Left forelimb (tissue), 1 donor: Measurements from ENCODE around the gene ACSS1.
A peak's percentile ranks its signal among the peaks of the same experiment; 100 is the strongest.

ENCODE experiments used
- DNase-seq: peaks from one replicate; pipeline ENCODE4 v3.0.0-alpha.2; 2018; ENCODE audit warnings: low spot score

The ACSS1 gene

DNA sequence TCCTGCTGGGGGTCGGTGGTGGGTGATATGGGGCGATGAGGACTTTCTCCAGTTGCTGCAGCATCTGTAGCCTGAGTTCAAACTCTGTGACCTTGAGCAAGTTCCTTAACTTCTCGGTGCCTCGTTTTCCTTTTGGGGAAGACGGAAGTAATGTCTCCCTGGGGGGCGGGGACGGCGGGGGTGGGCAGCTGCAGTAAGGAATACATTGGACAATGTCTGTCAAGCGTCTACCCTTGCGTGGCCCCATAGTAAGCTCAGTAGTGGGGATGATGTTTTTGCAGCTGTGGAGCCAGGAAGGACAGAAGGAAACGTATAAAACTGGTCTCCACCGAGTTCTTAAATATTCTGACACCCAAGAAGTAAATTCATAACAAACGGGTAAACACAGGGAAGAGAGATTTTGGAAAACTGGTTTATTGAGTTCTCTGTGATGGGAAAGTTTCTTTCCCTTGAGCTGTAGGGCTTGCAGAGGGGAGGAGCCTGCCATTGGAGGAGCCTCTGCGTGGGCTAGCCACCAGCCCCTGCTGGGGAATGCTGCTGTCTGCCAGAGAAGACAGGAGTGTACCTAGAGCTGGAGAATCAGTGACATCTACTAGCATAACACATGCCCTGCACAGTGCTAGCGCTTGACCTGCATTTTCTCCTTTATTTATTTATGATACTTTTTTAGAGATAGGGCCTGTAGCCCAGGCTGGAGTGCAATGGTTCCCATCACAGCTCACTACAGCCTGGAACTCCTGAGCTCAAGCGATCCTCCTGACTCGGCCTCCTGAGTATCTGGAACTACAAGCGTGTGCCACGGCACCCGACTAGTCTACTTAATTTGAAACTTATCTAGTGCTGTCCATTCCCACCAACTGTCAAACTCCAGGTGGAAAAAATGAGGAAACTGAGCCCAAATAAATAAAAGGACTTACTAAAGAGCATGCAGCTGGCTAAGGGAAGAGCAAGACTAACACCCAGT lies 1.2 kb upstream of the ACSS1 start:
- peak; percentile 62 for DNase-seq

DNA sequence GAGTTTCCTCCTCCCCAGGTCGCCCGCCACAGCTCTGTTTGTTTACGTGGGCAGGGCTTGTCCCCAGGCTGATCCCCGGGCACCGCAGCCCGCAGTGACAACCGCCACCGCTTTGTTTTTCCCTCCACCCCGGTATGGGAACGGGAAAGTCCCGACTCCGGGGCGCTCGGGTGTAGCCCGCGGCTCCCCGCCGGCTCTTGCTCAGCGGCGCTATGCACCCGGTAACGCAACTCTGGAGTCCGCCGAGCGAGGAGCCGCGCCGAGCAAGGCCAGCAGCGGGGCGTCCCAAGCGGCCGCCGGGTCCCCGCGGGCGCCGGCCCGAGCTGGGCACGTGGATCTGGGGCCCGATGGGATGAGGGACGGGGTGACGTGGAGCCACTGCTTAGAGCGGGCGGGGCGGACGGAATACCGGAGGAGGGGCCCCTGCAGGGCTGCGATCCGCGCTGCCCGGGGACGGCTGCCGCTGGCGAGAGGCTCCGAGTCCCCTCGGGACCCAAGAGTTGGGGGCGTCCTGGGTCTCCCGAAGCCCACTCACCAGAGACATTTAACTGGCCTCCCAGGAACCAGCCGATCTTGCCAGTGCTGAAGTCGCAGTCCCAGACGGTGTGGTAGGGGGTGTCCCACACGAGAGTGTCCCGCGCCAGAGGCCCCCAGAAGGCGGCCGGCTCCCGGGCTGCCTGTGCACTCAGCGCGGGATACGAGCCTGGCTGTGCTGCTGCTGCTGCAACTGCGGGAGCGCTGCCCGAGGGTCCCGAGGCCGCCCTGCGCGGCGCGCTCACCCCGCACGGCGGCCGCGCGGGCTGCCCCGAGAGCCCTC lies 497 bp downstream of the ACSS1 start:
- peak; percentile 85 for DNase-seq

DNA sequence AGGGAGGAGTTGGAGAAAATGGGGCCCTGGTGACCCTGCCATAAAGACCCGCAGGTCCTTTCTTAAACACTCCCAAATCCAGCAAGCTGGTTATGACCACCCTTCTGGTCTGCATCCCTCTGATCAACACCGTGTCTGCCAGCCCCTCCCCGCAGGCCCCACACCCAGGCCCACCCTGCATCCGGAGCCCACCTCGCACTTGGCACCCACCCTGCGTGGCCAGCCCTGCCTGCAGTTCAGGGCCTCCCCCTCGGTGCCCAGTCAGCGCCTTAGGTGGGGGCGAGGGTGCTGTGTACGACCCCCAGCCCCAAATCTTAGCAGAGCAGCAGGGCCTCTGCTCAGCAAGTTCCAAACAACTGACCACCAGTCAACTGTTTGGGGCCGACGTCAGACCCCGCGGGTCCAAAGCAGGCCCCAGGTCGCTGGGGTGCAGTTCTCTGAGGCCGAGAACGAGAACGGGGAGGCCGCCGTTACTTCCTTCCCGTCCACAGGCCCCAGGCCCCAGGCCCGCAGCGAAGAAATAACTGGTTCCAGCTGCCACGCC lies 1.2 kb downstream of the ACSS1 start:
- DNase-seq, result no peak

DNA sequence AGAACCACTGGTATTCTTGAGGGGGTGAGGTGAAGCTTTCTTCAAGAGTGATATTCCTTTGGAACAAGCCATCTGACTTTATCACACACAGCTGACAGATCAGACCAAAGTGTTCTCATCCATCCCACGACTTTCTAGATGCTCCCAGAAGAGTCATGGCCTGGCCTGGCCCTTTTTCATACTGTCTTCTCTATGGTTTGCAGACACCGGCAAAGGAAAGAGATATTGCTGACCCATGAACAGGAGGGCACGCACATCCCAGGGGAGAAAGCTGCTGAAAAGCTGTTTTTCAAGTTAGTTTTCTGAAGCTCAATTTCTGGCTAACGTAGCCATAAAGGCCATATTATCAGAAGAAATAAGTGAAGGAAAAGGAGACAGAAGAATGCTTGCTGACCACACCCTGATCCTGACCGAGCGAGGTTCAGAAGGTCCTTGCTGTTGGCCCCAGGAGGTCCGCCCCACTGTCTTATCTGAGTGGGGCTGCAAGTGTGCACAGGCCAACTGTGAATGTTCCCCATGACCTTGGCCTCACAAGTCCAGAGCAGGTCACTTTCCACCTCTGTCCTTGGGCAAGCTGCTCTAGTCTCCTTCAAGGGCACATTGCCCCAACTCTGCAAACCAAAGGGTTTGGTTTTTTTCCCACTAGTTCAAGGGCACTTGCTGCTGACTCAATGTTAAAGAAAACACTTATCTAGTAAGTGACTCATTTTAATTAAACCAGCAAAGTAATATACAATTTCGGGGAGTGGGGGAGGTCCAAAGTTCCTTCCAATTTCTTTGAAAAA lies 2.0 kb downstream of the ACSS1 start:
- DNase-seq, result no peak

DNA sequence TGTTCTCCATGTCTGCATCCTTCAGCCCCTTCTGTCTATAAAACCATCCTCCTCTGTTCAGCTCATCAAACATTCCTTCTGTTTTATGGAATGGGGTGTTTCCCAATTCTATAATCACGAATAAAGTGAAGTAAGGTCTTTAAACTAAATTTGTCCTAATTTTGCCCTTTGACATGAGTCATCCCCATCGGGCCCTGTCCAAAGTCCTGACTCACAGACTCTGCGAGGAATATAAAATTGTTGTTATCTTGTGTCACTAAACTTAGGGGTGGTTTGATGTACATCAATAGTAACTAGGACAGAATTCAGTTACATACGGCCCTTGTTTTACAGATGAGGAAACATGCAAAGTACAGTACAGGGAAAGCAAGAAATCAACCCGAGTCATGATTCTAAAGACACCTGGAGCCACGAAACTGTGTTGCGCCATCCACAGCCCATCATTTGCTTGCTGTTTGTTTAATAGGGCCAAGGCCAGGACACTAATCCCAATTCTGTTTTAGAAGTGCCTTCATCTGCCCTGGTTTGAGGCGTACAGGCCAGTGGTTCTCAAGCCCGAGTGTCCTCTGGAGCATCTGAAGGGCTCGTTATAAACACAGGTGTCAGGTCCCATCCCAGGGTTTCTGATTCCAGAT lies 2.8 kb downstream of the ACSS1 start:
- DNase-seq, result no peak

DNA sequence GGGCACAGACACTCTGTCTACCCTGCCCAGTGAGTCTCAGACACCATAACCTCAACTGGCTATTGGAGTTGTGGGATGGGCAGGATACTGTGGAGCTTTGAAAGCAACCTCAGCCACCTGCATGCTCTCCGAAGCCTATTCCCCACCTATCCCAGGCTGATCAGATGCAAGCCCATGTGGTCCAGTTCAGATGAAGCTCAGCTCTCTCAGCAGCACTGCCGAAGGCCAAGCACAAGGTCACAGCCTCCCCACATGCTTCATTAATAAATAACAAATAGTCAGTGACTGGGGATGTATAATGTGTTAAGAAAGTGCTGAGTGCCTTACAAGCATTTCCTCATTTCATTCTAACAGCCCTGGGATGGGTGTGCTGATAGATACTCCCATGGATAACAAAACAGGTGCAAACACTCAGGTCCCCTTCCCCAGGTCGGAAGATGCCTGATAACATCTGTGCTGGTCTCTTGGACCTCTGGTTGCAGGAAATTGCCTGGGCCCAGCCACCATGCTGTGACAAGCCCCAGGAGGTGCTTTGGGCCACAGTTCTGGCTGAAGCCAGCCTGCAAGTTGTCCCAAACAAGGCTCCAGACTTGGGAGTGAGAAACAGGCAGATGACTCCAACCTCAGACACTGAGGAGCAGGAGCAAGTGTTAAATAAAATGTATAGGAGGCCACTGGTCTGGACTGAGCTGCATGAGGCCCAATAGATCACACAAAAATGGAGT lies 3.7 kb downstream of the ACSS1 start:
- DNase-seq, result peak; percentile 37

DNA sequence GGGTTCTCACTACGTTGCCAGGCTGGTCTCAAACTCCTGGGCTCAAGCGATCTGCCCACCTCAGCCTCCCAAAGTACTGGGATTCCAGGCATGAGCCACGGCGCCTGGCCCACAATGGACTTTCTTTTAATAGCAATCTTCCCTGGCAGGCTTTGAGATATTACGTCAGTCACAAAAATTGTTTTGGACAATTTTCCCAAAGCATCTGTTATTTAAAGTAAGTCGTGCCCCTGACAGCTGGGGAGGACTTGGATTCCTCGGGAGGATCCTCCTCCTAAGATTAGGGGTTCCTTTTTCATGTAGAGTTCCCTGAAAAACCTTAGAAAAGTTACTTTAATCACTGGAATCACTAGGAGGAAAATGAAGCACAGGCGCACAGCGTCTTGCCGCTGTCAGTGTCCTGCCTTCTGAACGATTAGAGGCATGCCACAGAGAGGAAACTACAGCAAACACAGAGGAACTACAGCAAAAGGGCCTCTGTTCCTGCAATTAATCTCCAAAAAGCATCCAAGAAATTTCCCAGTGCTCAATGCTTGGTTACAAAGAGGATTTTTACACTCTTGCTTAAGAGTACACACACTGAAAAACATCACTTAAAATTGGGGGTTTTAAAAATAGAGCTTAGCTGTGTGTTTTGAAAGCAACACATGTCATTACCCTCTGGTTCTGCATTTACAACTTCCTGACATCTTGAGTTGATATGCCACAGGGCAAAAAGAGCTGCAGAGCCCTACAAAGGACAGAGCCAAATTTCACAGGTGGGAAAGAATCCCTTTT lies 4.5 kb downstream of the ACSS1 start:
- DNase-seq, result peak; percentile 75

DNA sequence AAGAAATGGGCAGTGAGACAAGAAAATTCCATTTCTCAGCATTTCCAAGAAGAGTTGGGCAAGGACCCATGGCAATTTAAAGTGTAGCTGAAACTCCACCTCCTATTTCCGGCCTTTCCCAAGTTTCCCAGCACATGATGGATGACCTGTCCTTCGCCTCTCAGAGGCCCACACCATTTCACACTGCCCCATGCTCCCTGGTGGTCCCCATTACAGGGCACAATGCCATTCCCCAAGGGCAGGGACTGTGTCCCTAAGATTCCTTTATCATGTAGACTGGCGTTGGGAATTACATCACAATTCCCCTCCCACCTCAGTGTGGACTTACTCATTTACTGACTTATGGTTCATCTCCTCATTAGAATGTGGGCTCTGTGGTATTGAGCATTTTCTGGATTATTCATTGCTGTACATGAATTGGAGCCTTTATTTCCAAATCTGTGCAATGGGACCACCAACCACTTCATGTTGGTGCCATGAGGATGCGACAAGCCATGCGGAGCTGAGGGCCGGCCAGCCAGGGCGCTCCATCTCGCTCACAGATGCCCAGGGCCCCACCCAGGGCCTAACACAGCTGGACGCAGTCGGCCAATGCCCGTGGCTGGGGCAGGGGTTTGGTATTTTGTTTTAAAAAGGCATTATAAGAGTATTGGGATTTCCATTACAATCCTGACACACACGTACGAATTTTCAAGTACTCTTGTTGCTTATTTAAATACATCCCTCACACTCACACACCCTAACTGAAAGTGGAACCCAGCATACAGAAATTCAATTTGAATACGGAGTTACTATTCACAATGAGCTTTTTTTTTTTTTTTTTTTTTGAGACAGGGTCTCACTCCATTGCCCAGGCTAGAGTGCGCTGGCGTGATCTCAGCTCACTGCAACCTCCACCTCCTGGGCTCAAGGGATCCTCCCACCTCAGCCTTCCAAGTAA lies 5.4 kb downstream of the ACSS1 start:
- peak; percentile 50 for DNase-seq

DNA sequence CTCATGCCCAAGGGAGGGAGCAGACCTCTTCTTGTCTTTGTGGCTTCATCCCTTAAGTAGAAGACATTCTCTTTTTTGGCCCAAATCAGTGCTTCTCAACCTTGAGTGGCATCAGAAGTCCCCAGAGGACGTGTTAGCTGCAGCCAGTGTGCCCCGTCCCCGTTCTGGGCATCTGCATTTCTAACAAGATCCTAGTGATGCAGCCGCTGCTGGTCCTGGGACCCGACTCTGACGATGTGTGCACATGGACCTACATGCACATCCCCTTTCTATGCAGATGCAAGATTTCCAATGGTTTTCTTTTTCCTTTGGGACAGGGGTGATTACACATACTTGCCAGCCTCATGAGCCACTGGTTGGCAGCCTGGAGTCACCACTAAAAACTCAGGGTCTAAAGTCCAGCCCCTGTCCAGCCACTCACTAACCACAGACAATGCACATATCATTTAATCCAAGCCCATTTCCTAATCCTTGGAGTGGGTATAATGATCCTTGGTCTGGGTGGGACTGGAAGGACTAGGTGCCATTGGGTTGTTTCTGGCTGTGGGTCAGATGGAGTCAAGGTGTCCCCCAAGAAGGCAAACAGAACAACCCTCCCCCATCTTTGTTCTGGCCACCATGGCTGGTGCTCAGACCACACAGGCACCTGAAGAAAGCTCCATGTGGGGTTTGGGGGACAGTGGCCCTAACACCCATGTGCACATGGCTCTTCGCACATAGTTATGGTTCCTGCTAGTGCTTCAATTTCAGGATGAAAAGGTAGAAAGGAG lies 6.4 kb downstream of the ACSS1 start:
- DNase-seq, result peak; percentile 49

DNA sequence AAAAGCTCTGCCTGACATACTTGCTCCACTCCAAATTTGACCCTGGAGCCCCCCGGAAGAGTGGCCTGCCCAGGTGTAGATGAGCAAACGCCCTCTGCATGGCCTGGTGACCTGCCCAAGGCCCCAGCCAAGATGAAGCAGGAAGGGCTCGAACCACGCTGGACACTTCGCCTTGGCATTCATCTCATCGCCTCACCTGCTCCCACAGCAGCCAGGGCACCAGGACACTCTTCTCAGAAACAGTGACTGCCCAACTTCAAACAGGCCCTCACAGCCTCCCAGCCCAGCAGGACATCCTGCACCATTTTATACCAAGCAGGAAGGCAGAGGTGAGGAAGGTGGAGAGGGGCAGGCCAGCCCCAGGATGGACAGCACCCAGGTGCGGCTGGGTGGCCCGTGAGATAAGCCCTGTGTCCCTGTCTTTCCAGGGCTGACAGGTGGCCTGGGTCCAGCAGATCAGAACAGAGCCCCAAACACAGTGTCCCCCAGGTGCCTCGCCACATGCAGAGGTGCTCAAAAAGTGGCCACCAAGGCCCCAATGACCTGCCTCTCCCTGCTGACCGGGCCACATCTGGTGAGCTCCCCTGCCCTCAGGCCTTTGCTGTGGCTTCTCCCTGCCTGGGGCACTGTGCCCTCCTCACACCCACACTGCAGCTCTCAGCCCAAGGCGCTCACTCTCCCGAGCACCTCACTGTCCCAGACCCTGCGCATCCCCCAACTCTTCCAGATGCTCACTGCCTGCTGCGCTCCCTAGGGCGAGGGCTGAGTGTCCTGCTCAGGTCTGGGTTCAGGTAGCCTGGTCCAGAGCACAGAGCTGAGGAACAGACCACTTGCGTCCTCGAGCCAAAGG lies 7.2 kb downstream of the ACSS1 start:
- DNase-seq, result peak; percentile 37

DNA sequence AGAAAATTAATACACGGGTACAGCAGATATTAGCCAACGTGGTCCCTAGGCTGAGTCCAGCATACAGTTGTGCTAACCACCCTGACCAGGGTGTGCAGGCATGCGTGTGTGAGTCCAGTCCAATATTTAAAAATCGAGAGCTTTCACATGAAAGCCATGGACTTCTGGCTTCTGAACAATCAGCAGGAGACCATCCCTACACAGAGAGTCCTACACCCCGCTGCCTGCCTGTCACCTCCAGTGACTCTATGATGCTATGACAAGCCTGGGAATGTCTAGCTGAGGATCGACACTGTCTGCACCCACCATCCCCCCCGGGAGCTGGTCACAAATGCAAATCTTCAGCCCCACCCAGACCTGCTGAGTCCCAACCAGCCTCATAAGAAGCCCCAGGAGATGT lies 7.9 kb downstream of the ACSS1 start:
- peak; percentile 56 for DNase-seq

DNA sequence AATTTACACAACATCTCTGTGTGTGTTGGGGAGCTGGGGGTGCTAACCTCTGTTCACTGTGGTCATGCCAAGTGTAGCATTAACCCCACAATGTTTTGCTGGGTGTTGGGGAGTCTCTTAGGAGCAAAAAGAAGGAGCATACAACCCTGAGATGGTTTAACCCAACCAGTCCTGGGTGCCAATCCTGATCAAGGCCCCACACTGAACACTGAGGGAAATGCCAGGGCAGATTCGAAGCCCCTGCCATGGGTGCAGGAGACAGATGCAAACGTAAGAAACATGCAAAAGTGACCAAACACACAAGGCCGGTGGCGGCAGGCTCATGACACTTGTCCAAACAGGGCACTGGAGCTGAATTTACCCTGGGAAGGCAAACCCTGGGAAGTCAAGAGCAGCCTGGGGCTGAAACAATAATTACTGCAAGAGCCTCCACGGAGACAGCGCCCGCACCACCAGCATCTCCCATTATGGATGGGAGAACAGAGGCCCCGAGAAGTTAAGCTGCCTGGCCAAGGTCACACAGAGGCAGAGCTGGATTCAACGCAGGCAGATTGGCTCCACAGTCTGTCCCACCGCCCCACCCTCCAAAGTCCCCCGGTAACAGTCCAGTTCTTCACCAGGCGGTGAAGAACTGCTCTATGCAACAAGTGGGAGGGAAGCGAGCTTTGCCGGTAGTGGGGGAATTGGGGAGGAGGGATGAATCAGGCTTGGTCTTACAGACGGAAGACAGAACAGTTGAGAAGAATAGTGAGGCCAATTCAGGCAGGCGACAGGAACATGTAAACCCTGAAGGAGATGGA lies 8.5 kb downstream of the ACSS1 start:
- DNase-seq, result peak; percentile 52

DNA sequence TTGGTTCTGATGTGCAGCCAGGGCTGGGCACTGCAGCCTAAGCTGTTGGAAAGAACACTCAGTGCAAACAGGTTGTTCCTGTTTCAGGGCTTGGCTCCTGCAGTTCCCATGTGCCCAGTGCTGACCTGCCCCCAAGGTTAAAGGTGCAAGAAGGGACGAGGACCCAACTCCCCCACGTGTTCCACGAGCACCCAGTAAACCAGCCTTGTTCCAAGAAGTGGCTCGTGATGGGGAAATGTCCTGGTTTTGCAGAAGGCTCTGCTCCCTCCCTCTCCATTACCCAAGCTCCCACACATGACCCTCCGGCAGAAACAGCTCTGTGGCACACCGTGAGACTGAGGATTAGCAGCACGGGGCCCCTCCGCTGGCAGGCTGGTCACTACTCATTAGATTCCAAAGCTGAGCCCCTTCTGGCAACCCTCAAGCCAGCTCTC lies 9.4 kb downstream of the ACSS1 start:
- DNase-seq, result peak; percentile 62

DNA sequence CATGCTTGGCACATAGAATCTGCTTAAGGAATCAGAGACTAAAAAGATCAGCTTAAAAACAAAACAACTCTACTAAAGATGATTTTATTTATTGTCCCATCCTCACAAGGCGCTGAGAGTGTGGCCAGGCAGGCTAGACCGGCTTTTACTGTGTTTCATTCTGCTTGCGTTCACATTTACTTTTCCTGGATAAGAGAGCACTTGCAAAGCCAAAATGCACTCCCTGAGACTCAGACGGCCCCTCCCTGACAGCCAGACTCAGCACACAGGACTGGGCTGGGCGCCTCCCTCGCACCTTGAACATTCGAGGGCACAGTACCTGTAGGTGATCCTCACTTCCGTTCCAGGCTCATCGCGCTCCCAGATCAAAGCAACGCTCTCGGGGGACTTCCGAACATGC lies 10.2 kb downstream of the ACSS1 start:
- DNase-seq, result no peak

DNA sequence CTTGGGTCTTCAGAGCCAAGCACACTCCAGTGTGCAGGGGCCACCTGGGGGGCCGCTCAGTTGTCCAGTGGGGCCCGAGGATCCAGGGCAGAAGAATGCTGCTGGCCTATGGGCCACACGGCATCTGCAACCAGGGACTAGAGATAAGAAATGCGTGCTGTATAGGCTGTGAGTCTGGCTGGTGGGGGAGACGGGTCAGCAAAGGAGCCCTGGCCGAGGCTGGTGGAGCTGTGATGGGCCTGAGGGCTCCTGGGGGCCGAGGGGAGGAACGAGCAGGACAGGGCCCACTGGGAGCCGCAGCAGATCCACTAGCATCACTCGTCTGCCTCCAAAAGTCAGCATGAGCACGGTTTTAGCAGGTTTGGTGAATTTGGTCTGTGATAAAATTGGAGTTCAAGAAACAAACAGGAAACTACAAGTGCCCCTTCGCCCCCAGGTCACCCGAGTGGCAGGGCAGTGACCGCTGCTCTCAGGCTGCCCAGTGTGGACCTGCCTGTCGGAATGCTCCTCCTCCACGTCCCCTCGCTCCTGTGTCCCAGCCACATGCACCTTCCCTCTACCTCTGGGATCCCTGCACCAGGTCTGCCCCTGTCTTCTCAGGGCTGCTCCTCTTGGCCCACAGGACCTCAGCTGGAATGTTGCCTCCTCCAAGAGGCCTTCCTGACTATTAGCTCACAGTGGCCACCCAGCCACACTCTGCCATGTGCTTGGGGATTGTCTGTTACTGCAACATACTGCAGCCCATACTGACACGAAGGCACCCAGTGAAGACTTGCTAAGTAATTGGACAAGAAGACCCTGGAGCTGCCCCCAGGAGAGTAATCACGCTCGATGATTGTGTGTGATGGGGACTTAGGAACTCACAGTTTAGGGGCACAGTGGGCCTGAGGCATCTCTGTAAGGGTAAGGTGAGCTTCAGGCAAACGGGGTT lies 10.9 kb downstream of the ACSS1 start:
- no peak for DNase-seq
